Measurements from ENCODE around the gene PATJ.

Gene PATJ

DNA sequence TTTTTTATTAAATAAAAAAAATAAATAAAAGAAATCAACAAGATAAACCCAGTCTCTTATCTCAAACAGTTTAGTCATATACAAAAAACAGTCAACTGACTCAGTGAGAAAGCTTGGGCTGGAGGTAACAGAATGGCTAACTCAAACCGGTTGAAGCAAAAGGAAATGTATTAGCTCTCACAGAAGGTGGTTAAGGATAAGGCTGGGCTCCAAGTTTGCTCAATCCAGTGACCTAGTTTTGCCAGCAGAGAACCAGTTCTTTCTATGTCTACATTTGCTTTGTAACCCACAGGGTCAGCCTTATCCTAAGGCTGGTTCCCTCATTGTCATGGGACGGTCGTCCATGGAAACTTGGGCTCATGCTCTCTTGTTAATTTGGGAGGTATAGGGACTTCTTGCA, 307.9 kb downstream of the PATJ start:
- DNase-seq (ENCODE audit: low read depth in 2 of 2): no peak

DNA sequence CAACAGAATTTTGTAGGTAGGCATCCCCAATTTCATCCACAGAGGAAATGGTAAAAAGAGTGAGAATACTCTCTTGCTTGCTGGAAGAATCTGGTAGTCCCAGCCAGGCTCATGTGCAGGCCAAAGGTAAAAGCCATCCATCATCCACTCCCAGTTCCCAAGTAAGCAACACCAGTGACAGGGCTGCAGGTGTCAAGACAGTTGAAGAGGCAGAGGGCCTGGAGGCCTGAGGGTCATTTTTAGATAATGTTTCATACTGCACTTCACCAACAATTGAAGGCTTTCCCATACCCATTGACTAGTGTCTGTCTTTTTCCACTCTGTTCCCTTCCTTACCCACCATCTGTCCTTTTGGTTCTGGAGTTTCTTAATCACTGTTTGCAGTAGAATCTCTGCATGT, 310.7 kb downstream of the PATJ start:
- DNase-seq (ENCODE audit: low read depth in 2 of 2): no peak

- no peak for DNase-seq (ENCODE audit: low read depth in 2 of 2)
These were observed 311.9 kb downstream of the PATJ start for GRCh38 chr1:62054188-62054587.

GRCh38 chr1:62057230-62057629, 314.9 kb downstream of the PATJ start:
- no peak for DNase-seq (ENCODE audit: low read depth in 2 of 2)

DNA sequence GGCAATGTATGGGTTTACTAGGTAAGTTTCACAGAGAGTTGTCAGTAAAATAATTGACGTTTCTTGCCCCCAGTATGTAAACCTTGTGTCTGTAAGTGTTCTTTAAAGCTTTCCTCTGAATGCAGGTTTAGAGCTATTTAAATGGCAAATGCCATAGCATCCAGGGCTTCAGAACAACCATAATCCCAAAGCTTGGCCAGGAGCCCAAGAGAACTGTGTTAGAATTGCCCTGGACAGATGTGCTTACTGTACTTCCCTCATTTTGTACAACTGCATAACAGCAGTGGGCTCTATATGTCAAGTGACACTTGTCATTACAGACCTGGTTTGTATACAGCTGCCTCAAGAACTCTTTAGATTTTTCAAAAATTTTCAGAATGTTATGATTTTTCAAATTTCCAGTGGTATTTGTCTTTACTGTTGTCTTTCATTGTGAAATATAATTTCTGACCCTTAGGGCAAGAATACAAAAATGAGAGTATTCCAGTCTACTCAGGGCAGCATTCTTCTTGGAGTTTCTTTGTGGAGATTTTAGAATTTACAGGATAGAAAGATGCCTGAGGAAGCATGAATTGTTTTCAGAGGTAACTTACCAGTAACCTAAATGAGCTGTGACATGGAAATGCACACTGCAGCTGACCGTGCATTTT, 315.5 kb downstream of the PATJ start:
- DNase-seq (ENCODE audit: low read depth in 2 of 2): no peak

DNA sequence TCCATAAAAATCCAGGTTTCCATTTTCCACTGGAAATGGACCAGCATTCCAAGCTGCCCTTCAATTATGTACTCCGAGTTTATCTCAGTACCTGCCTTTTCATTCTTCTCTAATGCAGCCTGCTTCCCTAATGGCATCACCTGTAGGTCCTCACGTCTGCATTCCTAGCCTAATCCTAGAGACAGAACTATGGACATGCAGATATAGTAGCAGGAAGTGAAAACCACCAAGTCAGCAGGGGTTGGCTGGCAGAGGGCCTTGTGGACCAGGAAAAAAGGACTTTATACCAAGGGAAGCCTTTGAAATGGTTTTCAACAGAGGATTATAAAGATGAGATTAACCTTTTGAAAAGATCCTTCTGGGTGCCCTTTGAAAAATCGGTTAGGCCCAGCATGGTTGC, 316.7 kb downstream of the PATJ start:
- DNase-seq (ENCODE audit: low read depth in 2 of 2): no peak

DNA sequence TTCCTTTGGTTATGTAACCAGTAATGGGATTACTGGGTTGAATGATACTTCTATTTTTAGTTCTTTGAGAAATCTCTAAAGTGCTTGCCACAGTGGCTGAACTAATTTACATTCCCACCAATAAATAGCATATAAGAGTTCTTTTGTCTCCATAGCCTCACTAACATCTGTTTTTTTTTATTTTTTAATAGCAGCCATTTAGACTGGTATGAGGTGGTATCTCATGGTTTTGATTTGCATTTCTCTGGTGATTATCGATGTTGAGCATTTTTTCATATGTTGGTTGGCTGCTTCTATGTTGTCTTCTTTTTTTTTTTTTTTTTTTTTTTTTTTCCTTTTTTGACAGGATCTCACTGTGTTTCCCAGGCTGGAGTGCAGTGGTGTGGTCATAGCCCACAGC, 319.8 kb downstream of the PATJ start:
- DNase-seq (ENCODE audit: low read depth in 2 of 2): no peak

GRCh38 chr1:62064829-62065407, 322.6 kb downstream of the PATJ start:
- no peak for DNase-seq (ENCODE audit: low read depth in 2 of 2)

GRCh38 chr1:62066713-62067112, 324.4 kb downstream of the PATJ start:
- DNase-seq (ENCODE audit: low read depth in 2 of 2): no peak

- DNase-seq (ENCODE audit: low read depth in 2 of 2): no peak
These were observed 326.1 kb downstream of the PATJ start for GRCh38 chr1:62068416-62068843.

GRCh38 chr1:62068978-62069377, 326.7 kb downstream of the PATJ start:
- no peak for DNase-seq (ENCODE audit: low read depth in 2 of 2)

DNA sequence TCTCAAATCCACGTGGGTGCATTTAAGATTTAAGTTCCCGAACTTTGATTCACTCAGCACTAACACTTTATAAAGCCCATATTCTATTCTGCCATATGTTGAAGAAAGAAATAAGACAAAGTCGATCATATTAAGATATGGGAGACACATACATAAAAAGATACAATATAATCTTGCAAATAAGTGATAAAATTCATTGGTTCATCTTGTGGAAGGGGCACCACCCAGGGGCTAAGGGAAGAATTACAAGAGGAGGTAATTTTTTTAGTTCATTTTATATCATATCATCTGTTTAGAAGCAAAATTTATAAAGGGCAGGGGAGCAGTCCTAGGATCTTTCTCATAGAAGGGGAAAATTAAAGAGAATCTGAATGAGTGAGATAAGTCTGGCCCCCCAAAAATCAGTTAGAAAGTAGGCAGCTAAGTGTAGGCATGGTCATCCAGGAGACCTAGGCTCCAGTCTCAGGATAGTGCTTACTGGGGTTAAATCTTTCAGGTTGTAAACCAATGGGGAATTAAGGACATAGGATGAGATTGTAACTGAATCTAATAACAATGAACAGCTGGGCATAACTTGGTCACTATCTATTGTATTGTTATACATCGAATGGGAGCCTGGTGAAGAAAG, 328.2 kb downstream of the PATJ start:
- DNase-seq (ENCODE audit: low read depth in 2 of 2): no peak

- no peak for DNase-seq (ENCODE audit: low read depth in 2 of 2)
These were observed 329.4 kb downstream of the PATJ start for GRCh38 chr1:62071695-62072094.

GRCh38 chr1:62076286-62076685, 334.0 kb downstream of the PATJ start:
- DNase-seq (ENCODE audit: low read depth in 2 of 2): no peak

GRCh38 chr1:62077821-62078220, 335.5 kb downstream of the PATJ start:
- no peak for DNase-seq (ENCODE audit: low read depth in 2 of 2)

DNA sequence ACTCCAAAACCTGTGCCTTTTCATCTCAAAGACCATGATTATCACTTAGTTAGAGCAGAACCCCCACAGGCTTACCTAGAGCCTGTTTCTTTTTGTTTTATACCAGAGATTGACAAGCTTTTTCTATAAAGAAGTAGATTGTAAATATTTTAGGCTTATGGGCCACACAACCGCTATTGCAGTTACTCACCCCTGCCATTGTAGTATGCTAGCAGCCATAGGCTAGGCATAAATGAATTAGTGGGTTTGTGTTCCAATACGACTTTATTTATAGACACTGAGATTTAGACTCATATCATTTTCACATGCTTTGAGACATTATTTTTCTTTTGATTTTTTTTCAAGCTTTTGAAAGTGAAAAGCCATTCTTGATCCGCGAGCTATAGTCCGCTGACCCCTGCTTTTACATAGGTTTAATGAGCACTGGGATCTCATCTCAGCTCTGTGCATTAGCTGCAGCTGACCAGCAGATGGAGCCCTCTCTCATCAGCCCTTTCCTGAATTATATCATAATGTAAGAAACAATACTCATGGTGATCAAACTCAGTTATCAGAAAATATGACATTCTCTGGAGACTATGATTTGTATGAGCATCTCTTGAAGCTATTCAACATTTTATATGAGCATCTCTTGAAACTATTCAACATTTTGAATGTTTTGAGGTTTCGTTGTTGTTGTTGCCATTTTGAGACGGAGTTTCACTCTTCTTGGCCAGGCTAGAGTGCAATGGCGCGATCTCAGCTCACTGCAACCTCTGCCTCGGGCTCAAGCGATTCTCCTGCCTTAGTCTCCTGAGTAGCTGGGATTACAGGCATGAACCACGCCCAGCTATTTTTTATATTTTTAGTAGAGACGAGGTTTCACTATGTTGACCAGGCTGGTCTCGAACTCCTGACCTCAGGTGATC, 340.4 kb downstream of the PATJ start:
- DNase-seq (ENCODE audit: low read depth in 2 of 2): no peak

DNA sequence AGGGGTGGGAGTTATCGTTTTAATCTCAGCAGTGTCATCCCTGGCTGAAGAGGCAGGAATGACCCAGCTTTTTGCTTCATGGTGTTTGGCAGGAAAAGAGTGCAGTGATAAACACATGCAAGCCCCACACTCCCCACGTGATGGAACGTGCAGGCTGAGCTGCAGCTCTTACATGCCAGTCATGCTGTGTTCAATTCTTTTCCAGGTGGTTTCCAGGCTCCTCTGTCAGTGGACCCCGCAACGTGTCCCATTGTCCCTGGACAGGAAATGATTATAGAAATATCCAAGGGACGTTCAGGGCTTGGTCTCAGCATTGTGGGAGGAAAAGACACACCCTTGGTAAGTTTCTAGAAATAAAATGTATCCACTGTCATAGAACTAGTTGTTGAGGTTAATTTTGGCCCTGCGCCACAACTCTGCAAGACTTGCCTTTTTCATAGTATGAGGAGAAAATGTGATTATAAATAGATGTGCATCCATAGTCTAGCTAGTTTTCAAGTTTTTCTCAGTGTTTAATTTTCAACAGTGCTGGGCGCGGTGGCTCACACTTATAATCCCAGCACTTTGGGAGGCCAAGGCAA, 342.1 kb downstream of the PATJ start:
- no peak for DNase-seq (ENCODE audit: low read depth in 2 of 2)

GRCh38 chr1:62088439-62088838, 346.2 kb downstream of the PATJ start:
- DNase-seq (ENCODE audit: low read depth in 2 of 2): no peak

DNA sequence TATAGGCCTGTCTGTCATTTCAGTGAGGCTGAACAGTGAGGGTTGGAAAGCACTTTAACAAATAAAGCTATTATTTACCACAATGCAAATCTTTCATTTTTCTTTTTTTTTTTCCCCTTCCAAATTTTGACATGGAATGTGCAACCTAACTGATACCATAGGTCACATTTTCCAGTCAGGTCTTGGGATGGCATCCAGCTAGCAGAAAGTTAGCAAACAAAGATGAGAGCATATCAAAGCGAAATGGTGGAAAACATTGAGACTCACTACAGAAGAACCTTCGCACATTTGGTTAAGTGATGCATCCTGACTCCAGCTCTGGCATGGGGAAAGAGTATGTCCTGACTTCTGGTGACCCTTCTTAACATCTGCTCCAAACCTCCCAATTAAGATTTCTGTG, 347.3 kb downstream of the PATJ start:
- no peak for DNase-seq (ENCODE audit: low read depth in 2 of 2)

GRCh38 chr1:62090016-62090415, 347.7 kb downstream of the PATJ start:
- DNase-seq (ENCODE audit: low read depth in 2 of 2): no peak

DNA sequence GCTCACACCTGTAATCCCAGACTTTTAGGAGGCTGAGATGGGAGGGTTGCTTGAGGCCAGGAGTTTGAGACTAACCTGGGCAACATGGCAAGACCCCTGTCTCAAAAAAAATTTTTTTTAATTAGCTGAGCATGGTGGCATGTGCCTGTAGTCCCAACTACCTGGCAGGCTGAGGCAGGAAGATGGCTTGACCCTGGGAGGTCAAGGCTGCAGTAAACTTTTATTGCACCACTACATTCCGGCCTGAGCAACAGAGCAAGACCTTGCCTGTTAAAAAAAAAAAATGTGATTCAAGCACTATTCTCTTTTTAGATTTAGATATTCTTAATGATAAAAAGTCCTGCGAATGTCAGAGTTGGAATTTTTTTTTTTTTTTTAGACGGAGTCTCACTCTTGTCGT, 349.8 kb downstream of the PATJ start:
- DNase-seq (ENCODE audit: low read depth in 2 of 2): no peak

DNA sequence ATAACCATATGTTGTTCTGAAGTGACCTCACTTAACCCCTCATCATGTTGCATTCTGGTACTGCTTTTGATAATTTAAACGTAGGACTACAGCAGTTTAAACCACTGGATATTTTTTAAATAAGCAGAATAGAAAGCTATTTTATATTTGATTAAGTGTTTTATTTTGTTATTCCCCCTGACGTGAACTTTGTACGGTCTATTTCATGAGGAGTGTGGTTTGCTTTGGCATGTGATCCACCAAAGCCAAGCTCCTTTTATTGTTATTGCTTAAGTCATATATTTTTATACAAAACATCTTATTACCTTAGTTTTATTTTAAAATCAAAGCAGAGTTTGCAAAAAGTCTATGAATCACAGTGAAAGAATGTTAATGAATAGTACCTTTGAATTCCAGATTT, 351.0 kb downstream of the PATJ start:
- no peak for DNase-seq (ENCODE audit: low read depth in 2 of 2)

Measured in stimulated activated CD8-positive, alpha-beta memory T cell treated with anti-CD3 and anti-CD28 coated beads, Interleukin-2, amount 100 ng/mL, for 1 hour (primary cell).